Trophoblast cell (in vitro differentiated cells and primary cell): ENCODE data around the gene RAD51B.

Experiments used
- DNase-seq, 2 donors: peaks; one replicate each; pipeline ENCODE4 v3.0.0-alpha.2; 2016
- H2AFZ ChIP-seq: 2 replicates; pipeline ENCODE4 v1.6.1; 2013; ENCODE audit warnings: low read length, moderate library complexity, mild to moderate bottlenecking; ENCODE audit not compliant: insufficient read depth, poor library complexity
- H2AK5ac ChIP-seq: 2 replicates; pipeline ENCODE4 v1.6.1; 2013; ENCODE audit warnings: mild to moderate bottlenecking, low read length
- H2BK120ac ChIP-seq: 2 replicates; pipeline ENCODE4 v1.6.1; 2013; ENCODE audit warnings: low read length, mild to moderate bottlenecking, moderate library complexity; ENCODE audit not compliant: insufficient read depth, poor library complexity
- H2BK12ac ChIP-seq: 2 replicates; pipeline ENCODE4 v1.6.1; 2013; ENCODE audit warnings: mild to moderate bottlenecking, low read length, moderate library complexity
- H2BK5ac ChIP-seq: 2 replicates; pipeline ENCODE4 v1.6.1; 2013; ENCODE audit warnings: low read length, low read depth, moderate library complexity, mild to moderate bottlenecking; ENCODE audit not compliant: poor library complexity
- H3K14ac ChIP-seq: 2 replicates; pipeline ENCODE4 v1.6.1; 2013; ENCODE audit warnings: mild to moderate bottlenecking, low read length
- H3K18ac ChIP-seq: 2 replicates; pipeline ENCODE4 v1.6.1; 2013; ENCODE audit warnings: mild to moderate bottlenecking, low read length
- H3K23ac ChIP-seq: 2 replicates; pipeline ENCODE4 v1.6.1; 2013; ENCODE audit warnings: low read length
- H3K27ac ChIP-seq: 2 replicates; pipeline ENCODE4 v1.5.1; 2013; ENCODE audit warnings: low read depth, mild to moderate bottlenecking, inconsistent platforms, low read length, moderate library complexity
- H3K27me3 ChIP-seq: 2 replicates; pipeline ENCODE4 v1.6.1; 2013; ENCODE audit warnings: inconsistent platforms, mild to moderate bottlenecking, low read length, moderate library complexity; ENCODE audit not compliant: insufficient read depth
- H3K36me3 ChIP-seq, 2 experiments: 1 replicate in 1 of 2; 2 replicates in 1 of 2; pipeline ENCODE4 v1.6.1; 2013; ENCODE audit warnings: low read length in 2 of 2, mild to moderate bottlenecking in 2 of 2, moderate library complexity in 1 of 2; ENCODE audit not compliant: insufficient read depth in 2 of 2, control insufficient read depth in 1 of 2
- H3K4ac ChIP-seq: 2 replicates; pipeline ENCODE4 v1.6.1; 2013; ENCODE audit warnings: low read depth, mild to moderate bottlenecking, low read length, moderate library complexity
- H3K4me1 ChIP-seq, 2 experiments: 1 replicate in 1 of 2; 2 replicates in 1 of 2; pipeline ENCODE4 v1.6.1; 2013; ENCODE audit warnings: low read length in 2 of 2, mild to moderate bottlenecking in 2 of 2, moderate library complexity in 1 of 2; ENCODE audit not compliant: insufficient read depth in 2 of 2, control insufficient read depth in 1 of 2
- H3K4me2 ChIP-seq: 2 replicates; pipeline ENCODE4 v1.6.1; 2013; ENCODE audit warnings: inconsistent platforms, mild to moderate bottlenecking, low read length, moderate library complexity
- H3K4me3 ChIP-seq: 2 replicates; pipeline ENCODE4 v1.5.1; 2013; ENCODE audit warnings: mild to moderate bottlenecking, low read depth, low read length, inconsistent platforms
- H3K79me1 ChIP-seq: one replicate; pipeline ENCODE4 v1.6.1; 2013; ENCODE audit warnings: low read length
- H3K79me2 ChIP-seq: 2 replicates; pipeline ENCODE4 v1.6.1; 2013; ENCODE audit warnings: low read length, mild to moderate bottlenecking; ENCODE audit not compliant: control insufficient read depth, insufficient read depth, poor library complexity
- H3K9ac ChIP-seq: 2 replicates; pipeline ENCODE4 v1.6.1; 2013; ENCODE audit warnings: mild to moderate bottlenecking, low read length
- H3K9me3 ChIP-seq: 2 replicates; pipeline ENCODE4 v1.6.1; 2013; ENCODE audit warnings: low read depth, mild to moderate bottlenecking, control low read depth, inconsistent platforms, low read length; ENCODE audit not compliant: insufficient read depth
- H4K12ac ChIP-seq: 2 replicates; pipeline ENCODE4 v1.6.1; 2013; ENCODE audit warnings: low read depth, mild to moderate bottlenecking, low read length, moderate library complexity
- H4K8ac ChIP-seq: 2 replicates; pipeline ENCODE4 v1.6.1; 2013; ENCODE audit warnings: low read depth, mild to moderate bottlenecking, low read length, moderate library complexity
- H4K91ac ChIP-seq: one replicate; pipeline ENCODE4 v1.6.1; 2013; ENCODE audit warnings: low read depth, mild to moderate bottlenecking, low read length, moderate library complexity
- WGBS: extraction: QIAGEN DNeasy Blood & Tissue Kit; methylation state at CpG from one replicate; pipeline ENCODE4 v1.1.7; 2013; ENCODE audit warnings: missing lambda C conversion rate; ENCODE audit not compliant: insufficient read length, insufficient coverage; ENCODE audit errors: extremely low coverage; 5-methylcytosine and 5-hydroxymethylcytosine counted together

RAD51B gene

GRCh38 chr14:68501171-68501570 is 681.6 kb downstream of the RAD51B start:
- H4K12ac ChIP-seq, result no peak overlapping the region
- no peak overlapping the region for H3K4ac ChIP-seq
- H3K9ac ChIP-seq, result no peak overlapping the region
- H3K79me2 ChIP-seq, result no peaks in the 10 kb centered on the region
- peaks cover 21% of the 10 kb centered on the region in 2 experiments for H3K4me1 ChIP-seq
- no peak overlapping the region for H3K4me2 ChIP-seq
- peaks cover 29% of the 10 kb centered on the region for H3K79me1 ChIP-seq
- peak overlapping the region; percentile 96 for H4K91ac ChIP-seq
- H3K23ac ChIP-seq, result no peak overlapping the region
- H3K4me3 ChIP-seq, result no peak overlapping the region
- no CpG with 5 or more reads among the region's 3 CpGs for WGBS
- H2AK5ac ChIP-seq, result peak overlapping the region; percentile 2
- no peaks in the 10 kb centered on the region for H3K36me3 ChIP-seq
- no peak overlapping the region for H4K8ac ChIP-seq
- H3K27me3 ChIP-seq, result no peaks in the 10 kb centered on the region
- peak overlapping the region; percentile 14 for H2BK12ac ChIP-seq
- no peak overlapping the region for H2BK5ac ChIP-seq
- no peak overlapping the region for H3K14ac ChIP-seq
- no peak overlapping the region for H3K27ac ChIP-seq
- no peak overlapping the region for H2AFZ ChIP-seq
- H3K9me3 ChIP-seq, result no peaks in the 10 kb centered on the region
- H2BK120ac ChIP-seq, result peak overlapping the region; percentile 0
- DNase-seq, result no peak
- H3K18ac ChIP-seq, result no peak overlapping the region

GRCh38 chr14:68501614-68502052 is 682.1 kb downstream of the RAD51B start:
- H3K9ac ChIP-seq, result no peak overlapping the region
- H3K27ac ChIP-seq, result no peak overlapping the region

GRCh38 chr14:68502230-68502629 is 682.7 kb downstream of the RAD51B start:
- WGBS, result no CpG with 5 or more reads among the region's 8 CpGs
- H3K18ac ChIP-seq, result peak overlapping the region; percentile 70
- H4K12ac ChIP-seq, result no peak overlapping the region
- H2AK5ac ChIP-seq, result peak overlapping the region; percentile 82
- no peak overlapping the region for H3K23ac ChIP-seq
- H3K14ac ChIP-seq, result peak overlapping the region; percentile 60
- H2AFZ ChIP-seq, result no peak overlapping the region
- H3K4ac ChIP-seq, result no peak overlapping the region
- H3K79me1 ChIP-seq, result peaks cover 39% of the 10 kb centered on the region
- peak overlapping the region; percentile 96 for H4K91ac ChIP-seq
- H3K79me2 ChIP-seq, result peaks cover 3% of the 10 kb centered on the region
- H3K9me3 ChIP-seq, result no peaks in the 10 kb centered on the region
- H3K36me3 ChIP-seq, result no peaks in the 10 kb centered on the region
- no peak overlapping the region for H3K4me3 ChIP-seq
- H2BK5ac ChIP-seq, result peak overlapping the region; percentile 53
- no peaks in the 10 kb centered on the region for H3K27me3 ChIP-seq
- H4K8ac ChIP-seq, result peak overlapping the region; percentile 71
- H3K4me1 ChIP-seq, result peaks cover 28% of the 10 kb centered on the region in 2 experiments
- H3K4me2 ChIP-seq, result no peak overlapping the region
- no peak overlapping the region for H3K9ac ChIP-seq
- H2BK12ac ChIP-seq, result peak overlapping the region; percentile 89
- peak overlapping the region; percentile 89 for H2BK120ac ChIP-seq
- no peak overlapping the region for H3K27ac ChIP-seq
- no peak for DNase-seq

More at GRCh38 chr14:68501614-68502052, 682.1 kb downstream of the RAD51B start:
- Histone ChIP-seq H4K91ac (peak overlapping the region; percentile 96), H3K14ac (peak overlapping the region; percentile 4), H3K36me3 (no peaks in the 10 kb centered on the region), H4K8ac (no peak overlapping the region), H2AK5ac (peak overlapping the region; percentile 5), H3K23ac (no peak overlapping the region), H3K18ac (no peak overlapping the region), H2BK5ac (no peak overlapping the region), H3K9me3 (no peaks in the 10 kb centered on the region), H4K12ac (no peak overlapping the region), H2BK12ac (peak overlapping the region; percentile 11), H3K79me1 (peaks cover 33% of the 10 kb centered on the region), H3K4me2 (no peak overlapping the region), H3K27me3 (no peaks in the 10 kb centered on the region), H2BK120ac (peak overlapping the region; percentile 7), H3K4me3 (no peak overlapping the region), H3K4ac (no peak overlapping the region), H3K4me1 (peaks cover 25 to 26% of the 10 kb centered on the region in 2 experiments), H3K79me2 (peaks cover 3% of the 10 kb centered on the region), H2AFZ (no peak overlapping the region)
- no CpG with 5 or more reads among the region's 9 CpGs for WGBS
- no peak for DNase-seq

DNA sequence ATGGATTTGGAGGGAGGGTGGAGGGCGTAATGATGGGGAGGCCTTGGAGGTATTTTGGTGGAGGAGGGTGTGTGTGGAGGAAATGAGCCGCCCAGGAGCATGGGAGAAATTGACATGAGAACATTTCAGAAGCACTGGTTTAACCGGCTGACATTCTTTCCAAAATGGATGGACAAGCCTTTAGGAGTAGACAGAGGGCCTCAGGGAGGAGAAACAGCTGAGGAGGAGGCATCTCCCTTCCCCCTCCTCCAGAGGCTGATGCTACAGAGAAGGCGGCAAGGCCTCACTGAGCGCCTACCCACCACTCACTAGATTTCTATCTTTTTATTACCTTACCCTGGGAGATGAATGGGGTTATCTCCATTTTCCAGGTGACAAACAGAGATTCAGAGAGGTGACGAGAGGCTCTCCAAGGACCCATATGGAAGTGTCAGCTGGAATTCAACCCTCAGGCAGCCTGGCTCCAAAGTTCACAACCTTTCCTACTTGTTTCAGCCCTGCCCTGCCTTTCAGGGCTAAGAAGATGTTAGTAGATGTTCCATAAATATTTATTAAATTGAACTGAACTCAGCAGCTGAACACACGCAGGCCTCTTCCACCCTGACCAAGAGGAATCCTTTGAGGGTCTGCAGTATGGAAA is 683.7 kb downstream of the RAD51B start:
- H3K27me3 ChIP-seq, result no peaks in the 10 kb centered on the region
- H3K9ac ChIP-seq, result no peak overlapping the region
- no peak overlapping the region for H3K4me3 ChIP-seq
- H2BK12ac ChIP-seq, result peak overlapping the region; percentile 89
- peak overlapping the region; percentile 96 for H4K91ac ChIP-seq
- H4K12ac ChIP-seq, result no peak overlapping the region
- no peak overlapping the region for H3K23ac ChIP-seq
- H2BK120ac ChIP-seq, result peak overlapping the region; percentile 89
- H3K18ac ChIP-seq, result peak overlapping the region; percentile 70
- no peaks in the 10 kb centered on the region for H3K36me3 ChIP-seq
- no peak overlapping the region for H2AFZ ChIP-seq
- no peaks in the 10 kb centered on the region for H3K9me3 ChIP-seq
- H3K79me2 ChIP-seq, result peaks cover 3% of the 10 kb centered on the region
- H3K4me2 ChIP-seq, result no peak overlapping the region
- H2AK5ac ChIP-seq, result no peak overlapping the region
- no CpG with 5 or more reads among the region's 7 CpGs for WGBS
- H4K8ac ChIP-seq, result no peak overlapping the region
- H3K4ac ChIP-seq, result no peak overlapping the region
- peaks cover 46% of the 10 kb centered on the region for H3K79me1 ChIP-seq
- peak overlapping the region; percentile 53 for H2BK5ac ChIP-seq
- peak overlapping the region; percentile 60 for H3K14ac ChIP-seq
- peak; percentile 82 to 88 for DNase-seq
- H3K4me1 ChIP-seq, result peaks cover 28% of the 10 kb centered on the region in 2 experiments
- peak overlapping the region; percentile 55 for H3K27ac ChIP-seq
